ENCODE results near the gene NANOG.
"Not testable (repeated sequence)": the region's sequence is repeated elsewhere in the genome, so short reads cannot be mapped to it uniquely, and the experiment has no call there.

The NANOG gene

DNA sequence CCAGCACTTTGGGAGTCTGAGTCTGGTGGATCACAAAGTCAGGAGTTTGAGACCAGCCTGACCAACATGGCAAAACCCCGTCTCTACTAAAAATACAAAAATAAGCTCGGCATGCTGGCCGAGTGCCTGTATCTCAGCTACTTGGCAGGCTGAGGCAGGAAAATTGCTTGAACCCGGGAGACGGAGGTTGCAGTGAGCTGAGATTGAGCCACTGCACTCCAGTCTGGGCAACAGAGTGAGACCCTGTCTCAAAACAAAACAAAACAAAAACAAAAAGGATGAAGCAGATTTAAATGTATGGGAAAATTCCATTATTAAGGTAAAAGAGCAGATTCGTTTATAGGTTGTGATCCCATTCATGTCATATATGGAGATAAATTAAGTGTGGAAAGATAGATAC, 17.1 kb downstream of the NANOG start:
- DNase-seq = not testable (repeated sequence)

DNA sequence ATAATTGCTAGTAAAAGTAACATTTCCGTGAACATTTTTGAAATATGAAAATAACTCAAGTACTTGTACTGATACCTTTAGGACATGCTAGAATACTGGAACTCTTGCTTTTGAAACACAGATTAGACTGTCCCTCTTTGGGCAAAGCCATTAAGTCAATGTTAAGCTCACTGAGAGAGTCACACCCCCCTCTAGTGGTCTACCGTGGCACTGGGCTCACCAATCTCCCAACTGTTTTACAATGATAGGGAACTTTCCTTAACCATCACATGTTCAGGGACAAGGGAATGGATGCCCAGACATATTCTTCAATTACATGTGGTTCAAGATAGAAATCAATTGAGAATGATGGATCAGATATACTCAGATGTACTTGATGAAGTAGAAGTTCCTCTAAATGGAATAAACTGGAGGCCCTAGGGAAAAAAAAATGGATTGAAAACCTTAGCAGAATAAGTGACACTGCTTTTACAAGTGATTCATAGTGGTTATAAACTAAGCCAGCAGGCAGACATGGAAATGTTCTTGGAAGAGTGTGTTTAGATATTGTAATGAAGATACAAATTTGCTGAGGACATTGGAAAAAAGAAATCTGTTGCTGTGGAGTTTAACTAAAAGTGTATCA, 17.8 kb downstream of the NANOG start:
- peak; percentile 18 for DNase-seq

DNA sequence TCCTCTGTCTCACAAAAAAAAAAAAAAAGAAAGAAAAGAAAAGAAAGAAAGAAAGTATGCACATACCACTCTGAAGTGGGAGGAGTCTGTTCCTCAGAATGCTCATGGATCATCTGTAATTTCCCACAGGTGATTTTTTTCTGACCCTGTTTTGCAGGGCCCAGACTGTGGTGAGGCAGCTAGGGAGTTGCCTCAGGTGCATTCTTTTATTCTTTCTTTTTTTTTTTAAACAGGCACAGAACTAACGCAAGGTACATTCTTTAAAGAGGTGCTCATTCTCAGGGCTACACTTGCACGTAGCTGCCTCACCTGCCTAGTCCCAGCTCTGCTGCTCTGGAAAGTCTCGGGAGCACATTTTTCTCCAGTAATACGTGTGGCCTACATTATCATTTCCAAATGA, 36.6 kb downstream of the NANOG start:
- not testable (repeated sequence) for DNase-seq

DNA sequence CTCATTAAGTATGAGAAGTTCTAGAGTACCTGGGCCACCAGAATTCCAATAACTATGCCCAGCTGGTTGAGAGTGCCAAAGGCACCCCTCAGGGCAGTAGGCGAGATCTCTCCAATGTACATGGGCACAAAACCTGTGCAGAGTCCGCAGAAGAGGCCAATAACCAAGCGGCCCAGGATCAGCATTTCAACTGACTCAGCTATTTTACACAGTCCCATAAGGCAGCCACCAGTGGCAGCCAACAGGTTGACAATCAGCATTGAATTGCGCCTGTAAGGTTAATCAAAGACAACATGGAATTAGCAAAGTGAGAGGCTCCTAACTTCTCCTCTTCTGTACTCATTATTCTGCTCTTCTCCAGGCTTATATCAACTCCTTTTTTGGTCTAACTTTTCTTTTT, 40.5 kb downstream of the NANOG start:
- not testable (repeated sequence) for DNase-seq

DNA sequence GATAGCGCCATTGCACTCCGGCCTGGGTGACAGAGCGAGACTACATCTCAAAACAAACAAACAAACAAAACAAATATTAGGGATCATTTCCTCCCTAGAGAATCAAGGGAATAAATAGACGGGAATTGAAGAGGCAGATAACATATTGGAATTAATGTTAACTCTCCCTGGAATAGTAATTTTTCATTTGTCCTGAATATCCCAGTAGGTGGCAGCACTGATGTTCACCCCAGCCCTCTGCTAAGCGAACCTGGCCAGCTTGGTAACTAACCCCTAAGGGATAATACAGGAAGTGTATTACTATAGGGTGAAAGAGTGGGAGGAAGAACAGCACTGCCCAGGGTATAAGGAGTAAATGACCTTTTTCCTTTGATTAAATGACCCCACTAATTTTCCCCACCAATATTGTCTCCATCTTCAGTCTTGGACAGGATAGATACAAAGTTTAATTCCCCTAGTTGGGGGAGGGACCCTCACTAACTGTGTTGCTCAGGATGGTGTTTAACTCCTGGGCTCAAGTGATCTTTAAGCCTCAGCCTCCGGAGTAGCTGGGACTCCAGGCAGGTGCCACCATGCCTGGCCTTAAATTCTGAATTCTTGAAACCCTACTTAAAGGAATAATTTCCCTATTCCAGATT, 43.0 kb downstream of the NANOG start:
- no peak for DNase-seq

DNA sequence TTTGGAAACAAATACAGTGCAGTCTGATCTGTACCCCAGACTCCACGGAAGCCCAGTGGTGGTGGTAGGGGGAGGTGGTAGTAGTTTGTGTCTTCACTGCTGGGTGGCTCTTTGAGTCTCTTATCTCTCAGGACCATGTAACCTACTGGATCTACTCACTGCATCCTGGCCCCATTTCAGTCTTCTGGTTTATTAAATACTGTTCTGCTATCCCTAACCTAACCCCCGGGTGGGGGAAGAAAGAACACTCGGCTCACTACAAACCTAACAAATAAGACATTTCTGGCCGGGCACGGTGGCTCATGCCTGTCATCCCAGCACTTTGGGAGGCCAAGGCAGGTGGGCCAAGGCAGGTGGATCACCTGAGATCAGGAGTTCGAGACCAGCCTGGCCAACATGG, 44.0 kb downstream of the NANOG start:
- DNase-seq = not testable (repeated sequence)

DNA sequence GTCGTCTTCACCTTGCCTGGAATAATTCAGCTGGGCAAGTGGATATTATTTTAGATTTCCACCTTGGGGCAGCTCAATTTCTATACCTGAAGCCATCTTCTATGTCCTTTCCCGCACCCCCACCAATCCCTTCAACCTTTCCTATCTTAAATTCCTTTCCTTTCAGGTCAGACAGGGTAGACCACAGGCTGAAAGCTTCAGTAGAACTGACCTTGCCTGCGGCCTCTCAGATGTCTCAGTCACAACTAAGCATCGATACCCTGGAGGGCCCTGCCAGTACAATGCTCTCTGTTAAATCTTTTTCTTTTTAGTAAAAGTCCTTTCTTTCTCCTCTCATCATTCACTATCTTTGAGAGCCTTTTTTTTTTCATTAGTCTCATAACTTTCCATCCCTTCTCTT, 44.6 kb downstream of the NANOG start:
- DNase-seq = no peak

DNA sequence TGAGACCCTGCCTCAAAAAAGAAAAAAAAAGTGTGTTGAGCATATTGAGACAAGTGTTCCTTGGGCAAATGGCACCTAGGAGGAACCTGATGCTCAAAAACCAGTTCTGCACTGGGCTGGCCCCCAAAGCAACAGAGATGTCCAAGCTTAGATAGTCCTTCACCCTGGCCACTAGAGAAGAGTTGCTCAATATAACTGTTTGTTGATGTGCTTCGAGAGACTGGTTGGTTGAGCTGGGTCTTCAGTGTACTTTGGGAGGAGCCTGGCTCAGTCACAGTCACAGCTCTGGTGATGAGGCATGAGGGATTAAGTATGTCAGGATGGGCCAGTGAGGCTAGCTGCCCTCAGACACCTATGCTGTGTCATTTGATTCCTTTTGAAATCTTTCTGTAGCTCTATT, 45.5 kb downstream of the NANOG start:
- no peak for DNase-seq

DNA sequence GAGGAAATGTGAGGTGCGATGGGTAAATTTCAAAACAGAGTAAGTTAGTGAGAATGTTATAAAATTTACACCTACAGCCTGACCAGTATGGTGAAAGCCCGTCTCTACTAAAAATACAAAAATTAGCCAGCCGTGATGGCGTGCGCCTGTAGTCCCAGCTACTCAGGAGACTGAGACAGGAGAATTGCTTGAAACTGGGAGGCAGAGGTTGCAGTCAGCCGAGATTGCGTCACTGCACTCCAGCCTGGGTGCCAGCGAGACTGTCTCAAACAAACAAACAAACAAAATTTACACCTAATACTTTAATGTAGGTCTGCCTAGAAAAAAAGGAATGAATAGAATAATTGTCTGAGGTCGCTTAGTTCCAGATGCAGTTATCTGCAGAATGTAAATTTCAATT, 45.9 kb downstream of the NANOG start:
- no peak for DNase-seq

DNA sequence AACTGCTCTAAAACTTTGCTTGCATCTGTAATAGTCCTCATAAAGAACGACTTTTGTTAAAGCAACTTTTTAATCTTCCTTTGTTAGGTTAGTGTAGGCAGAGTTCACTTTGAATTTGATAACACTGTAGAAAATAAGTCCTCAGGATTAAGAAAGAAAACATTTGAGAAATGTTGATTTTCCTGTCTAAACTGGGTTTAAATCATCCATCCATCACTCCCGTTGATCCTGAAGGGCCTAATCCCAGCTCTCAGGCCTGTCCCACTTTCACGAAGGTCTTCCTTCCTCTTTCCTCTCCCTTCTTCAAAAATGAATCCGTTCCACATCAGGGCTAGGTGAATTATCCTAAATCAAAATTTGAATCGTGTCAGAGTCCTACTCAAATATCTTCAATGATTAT, 46.6 kb downstream of the NANOG start:
- no peak for DNase-seq

DNA sequence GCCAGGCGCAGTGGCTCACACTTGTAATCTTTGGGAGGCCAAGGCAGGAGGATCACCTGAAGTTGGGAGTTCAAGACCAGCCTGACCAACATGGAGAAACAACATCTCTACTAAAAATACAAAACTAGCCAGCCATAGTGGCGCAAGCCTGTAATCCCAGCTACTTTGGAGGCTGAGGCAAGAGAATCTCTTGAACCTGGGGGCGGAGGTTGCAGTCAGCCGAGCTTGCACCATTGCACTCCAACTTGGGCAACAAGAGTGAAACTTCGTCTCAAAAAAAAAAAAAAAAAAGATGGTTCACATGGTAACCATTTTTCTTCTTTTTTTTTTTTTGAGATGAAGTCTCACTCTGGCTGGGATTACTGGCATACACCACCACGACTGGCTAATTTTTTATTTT, 48.2 kb downstream of the NANOG start:
- no peak for DNase-seq

DNA sequence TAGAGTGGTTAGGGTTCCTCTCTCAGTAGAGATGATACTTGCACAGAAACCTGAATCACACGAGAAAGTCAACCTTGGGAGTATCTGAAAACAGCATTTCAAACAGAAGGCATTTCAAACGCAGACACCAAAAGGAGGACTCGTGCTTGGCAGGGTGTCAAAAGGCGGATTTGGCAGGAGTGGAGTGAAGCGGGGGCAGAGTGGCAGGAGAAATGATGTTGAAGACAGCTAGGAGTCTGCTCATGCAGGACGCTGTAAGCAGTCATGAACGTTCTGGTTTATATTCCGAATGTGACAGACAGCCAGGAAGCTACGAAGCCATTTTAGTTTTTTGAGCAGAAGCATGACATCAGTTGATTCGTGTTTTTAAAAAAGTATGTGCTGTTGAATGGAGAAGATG, 50.0 kb downstream of the NANOG start:
- not testable (repeated sequence) for DNase-seq

DNA sequence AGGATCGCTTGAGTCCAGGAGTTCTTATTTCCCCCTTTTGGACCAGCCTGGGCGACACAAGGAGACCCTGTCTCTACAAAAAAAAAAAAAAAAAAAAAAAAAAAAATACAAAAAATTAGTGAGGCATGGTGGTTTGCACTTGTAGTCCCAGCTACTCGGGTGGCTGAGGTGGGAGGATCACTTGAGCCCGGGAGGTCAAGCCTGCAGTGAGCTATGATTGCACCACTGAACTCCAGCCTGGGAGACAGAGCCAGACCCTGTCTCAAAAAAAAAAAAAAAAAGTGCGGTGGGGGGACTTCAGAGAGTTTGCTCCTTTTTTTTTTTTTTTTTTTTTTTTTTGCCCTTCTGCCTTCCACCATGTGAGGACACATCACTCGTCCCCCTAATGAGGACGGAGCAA, 50.6 kb downstream of the NANOG start:
- not testable (repeated sequence) for DNase-seq

DNA sequence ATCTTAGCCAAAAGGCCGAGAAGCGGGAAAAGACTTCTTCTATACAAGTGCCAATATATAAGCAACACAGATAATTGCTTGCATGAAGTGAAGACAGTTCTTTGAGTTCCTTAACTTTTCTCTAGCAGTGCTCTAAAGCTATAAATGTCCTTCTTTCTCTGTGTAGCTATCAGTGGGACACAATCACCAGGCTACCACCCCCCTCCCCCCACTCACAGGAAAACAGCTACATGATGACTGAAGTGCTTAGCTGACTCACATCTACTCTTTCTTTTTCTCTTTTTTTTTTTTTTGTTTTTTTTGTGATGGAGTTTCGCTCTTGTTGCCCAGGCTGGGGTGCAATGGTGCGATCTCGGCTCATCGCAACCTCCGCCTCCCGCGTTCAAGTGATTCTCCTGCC, 53.2 kb downstream of the NANOG start:
- not testable (repeated sequence) for DNase-seq

DNA sequence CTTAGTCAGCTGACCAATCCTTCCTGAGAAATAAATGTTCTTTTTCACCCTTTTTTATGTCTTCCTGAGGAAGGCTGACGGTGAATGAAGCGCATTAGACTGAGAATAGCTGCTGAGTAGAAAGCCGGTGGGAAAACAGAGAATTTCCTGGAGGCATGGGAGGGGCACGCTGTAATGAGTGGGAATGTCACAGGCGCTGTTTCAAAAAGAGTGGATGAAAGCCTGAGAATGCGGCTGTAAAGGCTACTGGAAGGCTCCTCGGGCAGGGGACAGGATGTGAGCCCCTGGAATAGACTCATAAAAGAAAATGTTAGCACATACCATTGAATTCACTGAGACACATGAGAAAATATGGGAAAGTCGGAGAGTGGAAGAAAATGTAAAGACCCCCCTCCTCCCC, 53.9 kb downstream of the NANOG start:
- not testable (repeated sequence) for DNase-seq

DNA sequence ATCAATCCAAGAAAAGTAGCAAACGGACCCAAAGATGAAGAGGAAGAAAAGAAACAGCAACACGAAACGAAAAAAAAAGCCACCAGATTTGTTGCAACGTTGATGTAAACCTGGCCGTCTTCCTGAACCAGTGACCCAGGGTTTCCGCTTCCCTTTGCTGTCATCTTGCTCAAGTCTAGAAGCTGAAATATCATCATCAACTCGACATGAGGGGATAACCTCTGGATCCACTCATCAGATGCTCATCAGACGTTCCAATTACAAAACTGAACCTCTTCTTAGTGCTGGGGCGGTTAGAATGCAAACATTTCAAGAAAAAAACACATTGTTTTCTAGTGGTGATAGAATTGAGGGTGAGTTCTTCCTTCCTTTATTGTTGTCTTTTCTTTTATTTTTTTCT, 54.4 kb downstream of the NANOG start:
- not testable (repeated sequence) for DNase-seq

DNA sequence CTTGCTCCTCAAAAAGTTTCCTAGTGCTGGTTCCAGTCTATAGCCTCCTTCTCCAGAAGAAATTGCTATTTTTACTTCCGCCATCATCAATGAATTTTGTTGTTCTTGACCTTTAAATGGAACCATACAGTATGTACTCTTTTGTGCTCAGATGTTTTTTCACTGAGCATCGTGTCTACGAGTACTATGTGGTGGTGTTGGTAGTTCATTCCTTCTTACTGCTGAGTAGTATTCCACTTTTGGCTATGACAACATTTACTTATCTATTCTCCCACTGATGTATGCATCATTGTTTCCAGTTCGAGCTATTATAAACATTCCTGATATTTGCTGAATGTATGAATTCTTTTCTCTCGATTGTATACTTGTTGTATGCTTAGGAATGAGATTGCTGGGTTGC, 54.9 kb downstream of the NANOG start:
- no peak for DNase-seq

DNA sequence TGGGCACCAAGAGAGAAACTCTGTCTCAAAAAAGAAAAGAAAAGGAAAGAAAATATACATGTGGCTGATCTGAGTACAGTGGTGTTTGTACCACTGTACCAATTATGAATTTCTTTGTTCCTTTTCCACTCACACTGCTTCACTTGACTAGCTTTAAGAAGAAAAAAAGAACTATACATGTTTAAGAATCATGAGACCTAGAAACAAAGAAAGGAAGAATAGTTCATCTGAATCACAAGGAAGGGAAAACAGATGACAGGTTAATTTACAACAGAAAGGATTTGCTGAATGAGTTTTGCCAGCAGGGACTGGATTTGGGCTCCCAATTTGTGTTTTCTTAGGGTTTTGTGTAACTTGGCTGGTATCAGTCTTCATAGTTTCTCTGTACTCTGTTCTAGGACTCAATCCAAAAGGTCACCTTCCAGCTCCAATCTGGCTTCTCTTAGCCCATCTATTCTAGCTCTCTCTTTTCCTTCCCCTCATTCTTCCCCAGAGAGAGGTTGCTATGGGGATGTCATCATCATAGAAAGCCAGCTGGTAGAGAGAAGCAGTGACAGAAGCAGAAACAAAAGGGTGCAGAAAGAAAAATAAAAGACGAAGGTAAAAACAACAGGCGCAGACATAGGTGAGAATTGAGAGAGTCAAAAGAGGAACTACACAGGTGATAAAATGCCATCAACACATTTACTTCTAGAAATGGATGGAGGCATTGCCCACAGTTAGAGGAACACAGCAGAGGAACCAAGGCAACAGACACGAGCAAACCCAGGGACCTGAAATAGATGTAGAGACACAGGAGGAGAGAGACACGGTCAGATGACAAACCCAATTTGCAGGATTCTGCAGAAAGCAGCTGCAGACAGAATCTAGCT, 58.3 kb downstream of the NANOG start:
- not testable (repeated sequence) for DNase-seq

DNA sequence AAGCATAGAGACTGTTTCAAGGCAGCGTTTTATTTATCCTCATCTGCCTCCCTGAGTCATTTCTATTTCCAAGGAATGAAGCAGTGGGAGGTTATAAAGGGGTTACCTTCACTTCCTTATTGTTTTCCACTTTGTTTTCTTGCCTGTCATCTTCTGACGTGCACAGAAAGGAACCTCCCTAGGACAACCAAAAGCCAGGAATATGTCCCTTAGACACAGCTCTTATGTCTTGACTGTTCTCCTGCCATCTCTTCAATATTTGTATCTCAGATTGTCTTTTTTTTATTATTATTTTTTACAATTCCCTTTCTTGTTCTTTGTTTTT, 58.9 kb downstream of the NANOG start:
- not testable (repeated sequence) for DNase-seq
